Fibroblast of mammary gland (primary cell): ENCODE results near the gene SYCP2L.
A peak's percentile ranks its signal among the peaks of the same experiment; 100 is the strongest.
"Not testable (repeated sequence)": the region's sequence is repeated elsewhere in the genome, so short reads cannot be mapped to it uniquely, and the experiment has no call there.

Source experiments
- DNase-seq: peaks from one replicate; pipeline ENCODE4 v3.0.0-alpha.2; 2010; ENCODE audit warnings: low read depth
- H3K4me3 ChIP-seq: 2 replicates; pipeline ENCODE4 v1.5.1; 2011; ENCODE audit warnings: low read depth, mild to moderate bottlenecking, low read length, moderate library complexity; ENCODE audit not compliant: control insufficient read depth
- CTCF ChIP-seq: conservative IDR thresholded peaks from 2 replicates; pipeline ENCODE4 v1.5.1; 2011; ENCODE audit warnings: low read depth, low read length, inconsistent platforms; ENCODE audit not compliant: control insufficient read depth, insufficient read depth

The SYCP2L gene

GRCh38 chr6:10877871-10878270, 9.0 kb upstream of the SYCP2L start:
- DNase-seq: no peak
- H3K4me3 ChIP-seq: no peak overlapping the region
- no peak for TF ChIP-seq CTCF

- no peak overlapping the region for H3K4me3 ChIP-seq
- DNase-seq: peak; percentile 3
- TF ChIP-seq CTCF: no peak
Observed at GRCh38 chr6:10880366-10880765, 6.5 kb upstream of the SYCP2L start.

GRCh38 chr6:10882253-10882630, 4.6 kb upstream of the SYCP2L start:
- not testable (repeated sequence) for DNase-seq, H3K4me3 ChIP-seq

DNA sequence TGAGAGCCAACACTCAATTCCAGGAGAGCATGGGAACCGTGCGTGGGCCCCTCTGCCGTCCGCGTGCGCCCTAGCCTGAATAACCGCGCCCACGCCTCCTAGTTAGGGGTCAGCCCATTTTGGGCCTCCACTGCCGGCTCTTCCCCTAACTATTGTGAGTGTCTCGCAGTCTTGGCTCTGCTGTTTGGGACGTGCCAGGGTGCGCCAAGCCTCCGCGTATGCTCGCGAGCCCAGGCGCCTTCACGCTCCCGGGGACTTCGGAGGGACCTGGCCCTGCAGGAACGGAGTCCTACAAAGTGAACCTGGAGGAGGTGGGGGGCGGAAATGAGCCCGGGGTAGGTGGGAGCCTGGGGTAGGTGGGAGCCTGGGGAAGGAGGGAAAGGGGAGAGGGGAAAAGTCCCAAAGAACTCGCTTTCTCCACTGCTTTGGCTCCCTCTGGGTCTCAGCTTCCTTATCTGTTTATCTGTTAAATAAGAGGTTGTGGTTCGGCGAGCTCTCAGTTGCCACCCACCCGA, 4.1 kb upstream of the SYCP2L start:
- H3K4me3 ChIP-seq: no peak overlapping the region
- no peak for DNase-seq

GRCh38 chr6:10883312-10884244, 3.3 kb upstream of the SYCP2L start:
- TF ChIP-seq CTCF: no peak
- no peak for DNase-seq
- no peak overlapping the region for H3K4me3 ChIP-seq

More for the DNA sequence above, 4.1 kb upstream of the SYCP2L start:
- no peak for TF ChIP-seq CTCF

GRCh38 chr6:10884245-10884972, 2.4 kb upstream of the SYCP2L start:
- no peak for TF ChIP-seq CTCF
- no peak overlapping the region for H3K4me3 ChIP-seq
- no peak for DNase-seq

- H3K4me3 ChIP-seq: not testable (repeated sequence)
Observed at GRCh38 chr6:10886365-10886690, 524 bp upstream of the SYCP2L start.

More at GRCh38 chr6:10886365-10886690, 524 bp upstream of the SYCP2L start:
- not testable (repeated sequence) for DNase-seq
